IMR-90 (cell line): ENCODE results near the gene GRIA4.

Experiments used
- BHLHE40 ChIP-seq: fragments of 150-350 bp; IDR thresholded peaks from 2 replicates; pipeline ENCODE4 v1.6.1; 2016; ENCODE audit warnings: mild to moderate bottlenecking, low read depth, low read length
- FOS ChIP-seq: fragments of 150-350 bp; IDR thresholded peaks from 2 replicates; pipeline ENCODE4 v1.6.1; 2016; ENCODE audit warnings: low read depth, low read length
- MAFK ChIP-seq: IDR thresholded peaks from 2 replicates; pipeline ENCODE4 v1.6.1; 2012; ENCODE audit warnings: low read depth, low read length, improper control_type of control experiment
- MAZ ChIP-seq: IDR thresholded peaks from 2 replicates; pipeline ENCODE4 v1.6.1; 2012; ENCODE audit warnings: low read depth, mild to moderate bottlenecking, low read length, improper control_type of control experiment, moderate library complexity, borderline replicate concordance
- NFE2L2 ChIP-seq: fragments of 150-350 bp; IDR thresholded peaks from 2 replicates; pipeline ENCODE4 v1.6.1; 2016; ENCODE audit warnings: low read depth, mild to moderate bottlenecking, low read length
- RAD21 ChIP-seq: IDR thresholded peaks from 2 replicates; pipeline ENCODE4 v1.6.1; 2012; ENCODE audit warnings: low read length, improper control_type of control experiment
- TF ChIP-seq, protein P1 (sequence below): conservative IDR thresholded peaks from 2 replicates; pipeline ENCODE4 v1.5.1; 2012; ENCODE audit warnings: mild to moderate bottlenecking, low read depth, low read length, improper control_type of control experiment

DNA sequence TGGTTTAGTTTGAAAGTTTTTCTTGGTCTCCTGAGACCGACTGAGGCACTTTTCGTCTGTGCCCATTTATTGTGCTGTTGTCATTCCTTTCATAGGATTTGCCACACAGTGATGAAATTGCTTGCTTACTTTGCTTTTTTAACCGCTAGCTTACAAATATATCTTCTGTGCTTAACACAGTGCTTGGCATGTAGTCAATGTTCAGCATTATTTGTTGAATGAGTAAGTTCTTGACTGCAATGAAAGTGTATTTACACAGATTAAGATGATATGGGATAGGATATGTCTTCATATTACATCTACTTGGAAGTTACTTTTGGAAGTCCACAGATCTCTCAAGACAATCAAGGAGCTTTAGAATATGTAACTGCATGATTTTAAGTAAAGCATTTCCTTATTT is 91.2 kb downstream of the GRIA4 start:
- TF ChIP-seq, protein P1, sequence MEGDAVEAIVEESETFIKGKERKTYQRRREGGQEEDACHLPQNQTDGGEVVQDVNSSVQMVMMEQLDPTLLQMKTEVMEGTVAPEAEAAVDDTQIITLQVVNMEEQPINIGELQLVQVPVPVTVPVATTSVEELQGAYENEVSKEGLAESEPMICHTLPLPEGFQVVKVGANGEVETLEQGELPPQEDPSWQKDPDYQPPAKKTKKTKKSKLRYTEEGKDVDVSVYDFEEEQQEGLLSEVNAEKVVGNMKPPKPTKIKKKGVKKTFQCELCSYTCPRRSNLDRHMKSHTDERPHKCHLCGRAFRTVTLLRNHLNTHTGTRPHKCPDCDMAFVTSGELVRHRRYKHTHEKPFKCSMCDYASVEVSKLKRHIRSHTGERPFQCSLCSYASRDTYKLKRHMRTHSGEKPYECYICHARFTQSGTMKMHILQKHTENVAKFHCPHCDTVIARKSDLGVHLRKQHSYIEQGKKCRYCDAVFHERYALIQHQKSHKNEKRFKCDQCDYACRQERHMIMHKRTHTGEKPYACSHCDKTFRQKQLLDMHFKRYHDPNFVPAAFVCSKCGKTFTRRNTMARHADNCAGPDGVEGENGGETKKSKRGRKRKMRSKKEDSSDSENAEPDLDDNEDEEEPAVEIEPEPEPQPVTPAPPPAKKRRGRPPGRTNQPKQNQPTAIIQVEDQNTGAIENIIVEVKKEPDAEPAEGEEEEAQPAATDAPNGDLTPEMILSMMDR: no peak
- TF ChIP-seq FOS: no peak
- TF ChIP-seq BHLHE40: no peak
- TF ChIP-seq MAZ: no peak
- TF ChIP-seq RAD21: no peak
- no peak for TF ChIP-seq NFE2L2
- TF ChIP-seq MAFK: no peak
